Measurements from ENCODE around the gene CUL9.

The CUL9 gene

GRCh38 chr6:43146709-43147688, 35.0 kb upstream of the CUL9 start:
- no peak for TF ChIP-seq CTCF (IDR thresholded peaks at IDR 0.05)

- TF ChIP-seq CTCF (IDR thresholded peaks at IDR 0.05), result no peak
Observed at GRCh38 chr6:43147691-43148477, 34.1 kb upstream of the CUL9 start.

GRCh38 chr6:43149265-43149664, 32.7 kb upstream of the CUL9 start:
- no peak for TF ChIP-seq CTCF (IDR thresholded peaks at IDR 0.05)

GRCh38 chr6:43150051-43150751, 31.8 kb upstream of the CUL9 start:
- TF ChIP-seq CTCF (IDR thresholded peaks at IDR 0.05), result no peak

GRCh38 chr6:43159599-43159998, 22.4 kb upstream of the CUL9 start:
- TF ChIP-seq CTCF (IDR thresholded peaks at IDR 0.05), result no peak

- TF ChIP-seq CTCF (IDR thresholded peaks at IDR 0.05), result no peak
Observed at GRCh38 chr6:43163899-43164298, 18.1 kb upstream of the CUL9 start.

GRCh38 chr6:43170417-43170930, 11.5 kb upstream of the CUL9 start:
- no peak for TF ChIP-seq CTCF (IDR thresholded peaks at IDR 0.05)
